PC-9 (cell line): ENCODE results near the gene ARHGAP42. TPM values are rescaled to one million over a fixed set of nuclear protein-coding genes. Genes with fewer than 3 reads are reported as not detected.
A peak's percentile ranks its signal among the peaks of the same experiment; 100 is the strongest.

ENCODE experiments used
- BruUV-seq: library from RNA; stranded (reverse); fragments of 400-500 nt; replicated peaks from 2 replicates; lab custom pipeline; 2021; lab: Mats Ljungman, UMichigan
- CTCF ChIA-PET: fragments of 300-600 bp; sonication (Branson Sonifier 250); formaldehyde crosslinking; loops from one replicate; lab custom pipeline; 2022; ENCODE audit warnings: antibody characterized with exemption; lab: Charles Lee
- POLR2A ChIA-PET: fragments of 300-600 bp; sonication (Branson Sonifier 250); formaldehyde crosslinking; loops from one replicate; lab custom pipeline; 2022; ENCODE audit warnings: antibody characterized with exemption; ENCODE audit not compliant: unreplicated experiment; lab: Charles Lee
- DNase-seq, 2 experiments: peaks; one replicate each; pipeline versions ENCODE4 v3.0.0 to v3.0.0-alpha.2; 2015 to 2022; ENCODE audit warnings: mixed read lengths in 1 of 2
- H2AFZ ChIP-seq: fragments of 200-600 bp; sonication (generic); 2 replicates; pipeline ENCODE4 v1.8.1; 2017; ENCODE audit warnings: antibody characterized with exemption
- H3F3A ChIP-seq: fragments of 200-600 bp; sonication (generic); 2 replicates; pipeline ENCODE4 v1.8.1; 2017; ENCODE audit warnings: antibody characterized with exemption, mild to moderate bottlenecking, low read depth; ENCODE audit not compliant: insufficient read depth
- H3K27ac ChIP-seq: fragments of 200-600 bp; sonication (generic); 2 replicates; pipeline ENCODE4 v1.6.1; 2016; ENCODE audit warnings: mixed run types
- H3K27me3 ChIP-seq: fragments of 200-600 bp; sonication (generic); 2 replicates; pipeline ENCODE4 v1.6.1; 2016; ENCODE audit warnings: low read depth, mixed run types; ENCODE audit not compliant: insufficient read depth
- H3K36me3 ChIP-seq: fragments of 200-600 bp; sonication (generic); 2 replicates; pipeline ENCODE4 v1.6.1; 2016; ENCODE audit warnings: low read depth, mixed run types
- H3K4me1 ChIP-seq: fragments of 200-600 bp; sonication (generic); replicated peaks from 2 replicates; pipeline ENCODE4 v1.6.1; 2016; ENCODE audit warnings: mixed run types; ENCODE audit not compliant: insufficient read depth
- H3K4me2 ChIP-seq: fragments of 200-600 bp; sonication (generic); 2 replicates; pipeline ENCODE4 v1.6.1; 2017; ENCODE audit warnings: mixed run types
- H3K4me3 ChIP-seq: fragments of 200-600 bp; sonication (generic); 2 replicates; pipeline ENCODE4 v1.6.1; 2016; ENCODE audit warnings: mixed run types
- H3K79me2 ChIP-seq: fragments of 200-600 bp; sonication (generic); 2 replicates; pipeline ENCODE4 v1.6.1; 2017; ENCODE audit warnings: low read depth, mixed run types
- H3K9me2 ChIP-seq: fragments of 200-600 bp; sonication (generic); 2 replicates; pipeline ENCODE4 v1.8.1; 2017; ENCODE audit warnings: mild to moderate bottlenecking; ENCODE audit not compliant: insufficient read depth
- H3K9me3 ChIP-seq: fragments of 200-600 bp; sonication (generic); 2 replicates; pipeline ENCODE4 v1.8.1; 2016; ENCODE audit warnings: low read depth; ENCODE audit not compliant: insufficient read depth
- H4K20me1 ChIP-seq: fragments of 200-600 bp; sonication (generic); 2 replicates; pipeline ENCODE4 v1.8.1; 2017; ENCODE audit not compliant: insufficient read depth
- CTCF ChIP-seq: fragments of 200-600 bp; sonication (generic); conservative IDR thresholded peaks from 2 replicates; pipeline ENCODE4 v1.6.1; 2017; ENCODE audit warnings: mixed run types, antibody characterized with exemption, mild to moderate bottlenecking, moderate library complexity
- EZH2 ChIP-seq: fragments of 200-600 bp; sonication (generic); IDR thresholded peaks from 2 replicates; pipeline ENCODE4 v1.8.0; 2017; ENCODE audit warnings: antibody characterized with exemption, low read depth
- intact Hi-C: fragments of 100-400 bp; cut with micrococcal nuclease; formaldehyde crosslinking; loops from one replicate; pipeline ENCODE4 v1.10.0; 2022; ENCODE audit not compliant: unreplicated experiment
- total RNA-seq: library from RNA; stranded (reverse); gene quantifications from 2 replicates; pipeline ENCODE4 v1.2.3, GENCODE V29; 2021

Gene ARHGAP42
- total RNA-seq, 1 experiment from 2014 or later: 12.8 TPM

GRCh38 chr11:100830978-100831732 is 144.1 kb downstream of the ARHGAP42 start:
- H3K4me1 ChIP-seq: peaks cover 56% of the 10 kb centered on the region

GRCh38 chr11:100831929-100832494 is 144.9 kb downstream of the ARHGAP42 start:
- TF ChIP-seq CTCF (no peak), EZH2 (no peak)
- Histone ChIP-seq H4K20me1 (no peaks in the 10 kb centered on the region), H3F3A (peaks cover 21% of the 10 kb centered on the region; the same call in 1 of the 2 replicates), H3K4me3 (no peak overlapping the region), H3K9me2 (no peaks in the 10 kb centered on the region), H2AFZ (no peak overlapping the region), H3K9me3 (no peaks in the 10 kb centered on the region), H3K79me2 (no peaks in the 10 kb centered on the region), H3K4me1 (peaks cover 54% of the 10 kb centered on the region), H3K27me3 (no peaks in the 10 kb centered on the region), H3K36me3 (no peaks in the 10 kb centered on the region), H3K27ac (no peak overlapping the region), H3K4me2 (peak overlapping the region; percentile 63)
- intact Hi-C loops: no loop called here
- ChIA-PET POLR2A (interaction anchor here (0.7 kb wide), 2 partner anchors 148 to 162 kb away, joined by 5 to 6 read pairs; no protein-coding TSS in a partner anchor), CTCF (no interaction called here)
- no peak for DNase-seq
- no TSS peak for BruUV-seq

More at GRCh38 chr11:100830978-100831732, 144.1 kb downstream of the ARHGAP42 start:
- H3K9me3 ChIP-seq: no peaks in the 10 kb centered on the region
- CTCF ChIA-PET: no interaction called here
- POLR2A ChIA-PET: interaction anchor here (0.7 to 1.0 kb wide), 4 partner anchors 55 to 161 kb away, joined by 3 to 6 read pairs (median 4); no protein-coding TSS in a partner anchor
- no peak overlapping the region; the same call in 1 of the 2 replicates for H3K4me3 ChIP-seq
- no peaks in the 10 kb centered on the region for H3K27me3 ChIP-seq
- BruUV-seq: no TSS peak
- H3F3A ChIP-seq: peaks cover 22% of the 10 kb centered on the region; the same call in 1 of the 2 replicates
- H3K79me2 ChIP-seq: no peaks in the 10 kb centered on the region
- no peaks in the 10 kb centered on the region for H3K9me2 ChIP-seq
- no peaks in the 10 kb centered on the region for H4K20me1 ChIP-seq
- peak in 1 of 2 experiments; percentile 79 for DNase-seq
- TF ChIP-seq CTCF (no peak), EZH2 (no peak)
- peak overlapping the region; percentile 63 for H3K4me2 ChIP-seq
- intact Hi-C loops: no loop called here
- H3K27ac ChIP-seq: peak overlapping the region; percentile 35
- no peak overlapping the region for H2AFZ ChIP-seq
- H3K36me3 ChIP-seq: no peaks in the 10 kb centered on the region

GRCh38 chr11:100832829-100833228 is 145.7 kb downstream of the ARHGAP42 start:
- no peak overlapping the region for H3K27ac ChIP-seq
- CTCF ChIA-PET: no interaction called here
- intact Hi-C loops: no loop called here

More at GRCh38 chr11:100832829-100833228, 145.7 kb downstream of the ARHGAP42 start:
- no peak for DNase-seq
- Histone ChIP-seq H3K27me3 (no peaks in the 10 kb centered on the region), H3K4me1 (peaks cover 46% of the 10 kb centered on the region), H3K9me2 (no peaks in the 10 kb centered on the region), H3K36me3 (no peaks in the 10 kb centered on the region), H3K4me3 (no peak overlapping the region), H3K79me2 (no peaks in the 10 kb centered on the region), H3K9me3 (no peaks in the 10 kb centered on the region), H2AFZ (no peak overlapping the region), H3K4me2 (no peak overlapping the region), H3F3A (peaks cover 13% of the 10 kb centered on the region; the same call in 1 of the 2 replicates), H4K20me1 (no peaks in the 10 kb centered on the region)
- POLR2A ChIA-PET: no interaction called here
- TF ChIP-seq EZH2: no peak
- no TSS peak for BruUV-seq
